NCI-H460 (cell line): ENCODE results near the gene NUDT22. TPM values are rescaled to one million over a fixed set of nuclear protein-coding genes. Genes with fewer than 3 reads are reported as not detected.

Experiments used
- DNase-seq: peaks from one replicate; pipeline ENCODE4 v3.0.0-alpha.2; 2016; ENCODE audit warnings: low read depth; ENCODE audit errors: extremely low read depth
- total RNA-seq: library from RNA; depleted of rRNA; stranded (reverse); fragments of >200 nt; shearing (Covaris generic); gene quantifications from 2 replicates; pipeline ENCODE4 v1.2.3, GENCODE V29; 2014

The NUDT22 gene
- total RNA-seq, 1 experiment from 2014 or later, result 27.5 TPM

GRCh38 chr11:64253043-64253442 is 27.0 kb downstream of the NUDT22 start:
- no peak for DNase-seq

- DNase-seq, result no peak
Measured at GRCh38 chr11:64253481-64253880, 27.4 kb downstream of the NUDT22 start.

GRCh38 chr11:64254326-64254725 is 28.3 kb downstream of the NUDT22 start:
- no peak for DNase-seq

- DNase-seq, result no peak
Measured at GRCh38 chr11:64255135-64256128, 29.4 kb downstream of the NUDT22 start.

- DNase-seq, result no peak
Measured at GRCh38 chr11:64256300-64256699, 30.2 kb downstream of the NUDT22 start.

- DNase-seq, result no peak
Measured at GRCh38 chr11:64258356-64258755, 32.3 kb downstream of the NUDT22 start.

GRCh38 chr11:64258946-64259532 is 33.0 kb downstream of the NUDT22 start:
- DNase-seq, result no peak

GRCh38 chr11:64259533-64260067 is 33.5 kb downstream of the NUDT22 start:
- no peak for DNase-seq

GRCh38 chr11:64260147-64260708 is 34.2 kb downstream of the NUDT22 start:
- DNase-seq, result no peak

GRCh38 chr11:64261556-64262080 is 35.5 kb downstream of the NUDT22 start:
- DNase-seq, result no peak

GRCh38 chr11:64262271-64263002 is 36.4 kb downstream of the NUDT22 start:
- DNase-seq, result no peak

GRCh38 chr11:64263021-64263946 is 37.2 kb downstream of the NUDT22 start:
- no peak for DNase-seq

GRCh38 chr11:64263947-64264317 is 37.9 kb downstream of the NUDT22 start:
- DNase-seq, result no peak

- DNase-seq, result no peak
Measured at GRCh38 chr11:64264371-64264852, 38.3 kb downstream of the NUDT22 start.

GRCh38 chr11:64265176-64266160 is 39.4 kb downstream of the NUDT22 start:
- no peak for DNase-seq

- no peak for DNase-seq
Measured at GRCh38 chr11:64266339-64266738, 40.3 kb downstream of the NUDT22 start.

GRCh38 chr11:64267207-64267945 is 41.3 kb downstream of the NUDT22 start:
- no peak for DNase-seq
